Measurements from ENCODE around the gene PRR23E. TPM values are rescaled to one million over a fixed set of nuclear protein-coding genes. Genes with fewer than 3 reads are reported as not detected.

Gene PRR23E
- total and polyA plus RNA-seq, 4 donors: not detected

DNA sequence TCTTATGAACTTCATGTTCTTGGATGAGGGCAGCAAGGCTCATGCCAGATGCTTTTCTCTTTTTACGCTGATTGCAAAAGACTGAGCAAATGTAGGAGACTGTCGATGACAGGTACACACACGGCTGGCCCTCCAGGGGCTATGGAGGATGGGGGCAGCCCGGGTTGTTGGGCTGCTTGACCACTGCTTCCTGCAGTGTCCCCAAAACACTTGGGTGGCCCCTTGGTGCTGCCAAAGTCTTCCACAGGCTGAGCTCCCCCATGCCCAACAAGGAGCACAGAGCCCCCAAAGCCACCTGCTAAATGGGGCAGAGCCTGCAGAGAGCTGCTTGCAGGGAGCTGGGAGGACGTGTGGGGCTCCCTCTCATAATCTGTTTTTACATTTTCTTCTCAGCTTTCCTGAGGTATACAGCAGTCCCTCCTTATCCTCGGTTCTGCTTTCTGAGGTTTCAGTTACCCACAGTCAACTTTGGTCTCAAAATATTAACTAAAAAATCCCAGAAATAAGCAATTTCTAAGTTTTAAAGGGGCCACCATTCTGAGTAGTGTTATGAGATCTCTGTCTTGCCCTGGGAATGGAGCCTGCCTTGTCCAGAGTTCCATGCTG lies 7.3 kb downstream of the PRR23E start:
- H3K27me3 ChIP-seq (ENCODE audit: control insufficient read depth in 3 of 3, insufficient read depth in 3 of 3, low read length in 2 of 3): peaks cover 0 to 4% (median 0%) of the 10 kb centered on the region in 3 donors
- peaks cover 0 to 2% (median 0%) of the 10 kb centered on the region in 5 donors for H3K4me1 ChIP-seq (ENCODE audit: control insufficient read depth in 5 of 5, insufficient read depth in 5 of 5, low read length in 5 of 5)
- no peak overlapping the region for H3K27ac ChIP-seq (ENCODE audit: low read depth in 1 of 2, low read length in 1 of 2)
- H3K9me3 ChIP-seq (ENCODE audit: control insufficient read depth in 4 of 4, insufficient read depth in 3 of 4, low read length in 3 of 4): no peaks in the 10 kb centered on the region
- TF ChIP-seq, protein P1, sequence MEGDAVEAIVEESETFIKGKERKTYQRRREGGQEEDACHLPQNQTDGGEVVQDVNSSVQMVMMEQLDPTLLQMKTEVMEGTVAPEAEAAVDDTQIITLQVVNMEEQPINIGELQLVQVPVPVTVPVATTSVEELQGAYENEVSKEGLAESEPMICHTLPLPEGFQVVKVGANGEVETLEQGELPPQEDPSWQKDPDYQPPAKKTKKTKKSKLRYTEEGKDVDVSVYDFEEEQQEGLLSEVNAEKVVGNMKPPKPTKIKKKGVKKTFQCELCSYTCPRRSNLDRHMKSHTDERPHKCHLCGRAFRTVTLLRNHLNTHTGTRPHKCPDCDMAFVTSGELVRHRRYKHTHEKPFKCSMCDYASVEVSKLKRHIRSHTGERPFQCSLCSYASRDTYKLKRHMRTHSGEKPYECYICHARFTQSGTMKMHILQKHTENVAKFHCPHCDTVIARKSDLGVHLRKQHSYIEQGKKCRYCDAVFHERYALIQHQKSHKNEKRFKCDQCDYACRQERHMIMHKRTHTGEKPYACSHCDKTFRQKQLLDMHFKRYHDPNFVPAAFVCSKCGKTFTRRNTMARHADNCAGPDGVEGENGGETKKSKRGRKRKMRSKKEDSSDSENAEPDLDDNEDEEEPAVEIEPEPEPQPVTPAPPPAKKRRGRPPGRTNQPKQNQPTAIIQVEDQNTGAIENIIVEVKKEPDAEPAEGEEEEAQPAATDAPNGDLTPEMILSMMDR (IDR thresholded peaks at IDR 0.05; ENCODE audit: control extremely low read depth, extremely low read depth): no peak
- no peak for ATAC-seq (ENCODE audit: insufficient read depth, low FRiP score)
- DNase-seq: no peak
- H3K4me3 ChIP-seq: no peak overlapping the region
- no peaks in the 10 kb centered on the region for H3K36me3 ChIP-seq (ENCODE audit: control insufficient read depth in 4 of 4, insufficient read depth in 4 of 4, low read length in 4 of 4)
- WGBS, 2 donors: 76 to 78% methylated on average over 6 of the region's 6 CpGs
- no peak overlapping the region for H3K9ac ChIP-seq (ENCODE audit: insufficient read depth in 1 of 2, low read length in 2 of 2)

DNA sequence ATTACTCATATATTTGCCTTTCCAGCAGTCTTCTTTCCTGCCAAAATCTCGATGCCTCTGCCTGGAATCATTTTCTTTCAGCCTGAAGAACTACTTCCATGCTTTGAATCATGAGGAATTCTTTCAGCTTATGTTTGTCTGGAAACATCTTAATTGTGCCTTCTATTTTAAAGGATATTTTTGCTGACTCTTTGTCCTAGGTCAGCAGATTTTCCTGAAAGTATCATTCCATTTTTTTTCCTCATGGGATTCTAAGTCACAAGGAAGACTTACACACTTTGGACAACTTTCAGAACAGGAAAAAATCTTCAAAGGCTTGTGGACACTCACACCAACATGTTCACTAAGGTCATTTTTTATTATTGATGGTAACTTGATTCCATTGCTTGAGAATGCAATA lies 10.1 kb downstream of the PRR23E start:
- H3K4me1 ChIP-seq (ENCODE audit: control insufficient read depth in 5 of 5, insufficient read depth in 5 of 5, low read length in 5 of 5): peaks cover 0 to 6% (median 0%) of the 10 kb centered on the region in 5 donors
- H3K27me3 ChIP-seq (ENCODE audit: control insufficient read depth in 3 of 3, insufficient read depth in 3 of 3, low read length in 2 of 3): peaks cover 0 to 4% (median 0%) of the 10 kb centered on the region in 3 donors
- no peak overlapping the region for H3K4me3 ChIP-seq
- no peak for DNase-seq
- H3K9ac ChIP-seq (ENCODE audit: insufficient read depth in 1 of 2, low read length in 2 of 2): no peak overlapping the region
- H3K27ac ChIP-seq (ENCODE audit: low read depth in 1 of 2, low read length in 1 of 2): no peak overlapping the region
- TF ChIP-seq, protein P1 (IDR thresholded peaks at IDR 0.05; ENCODE audit: control extremely low read depth, extremely low read depth): no peak
- no peak for ATAC-seq (ENCODE audit: insufficient read depth, low FRiP score)
- H3K36me3 ChIP-seq (ENCODE audit: control insufficient read depth in 4 of 4, insufficient read depth in 4 of 4, low read length in 4 of 4): no peaks in the 10 kb centered on the region
- WGBS, 2 donors: 35 to 76% methylated on average over 1 of the region's 1 CpG
- H3K9me3 ChIP-seq (ENCODE audit: control insufficient read depth in 4 of 4, insufficient read depth in 3 of 4, low read length in 3 of 4): no peaks in the 10 kb centered on the region

DNA sequence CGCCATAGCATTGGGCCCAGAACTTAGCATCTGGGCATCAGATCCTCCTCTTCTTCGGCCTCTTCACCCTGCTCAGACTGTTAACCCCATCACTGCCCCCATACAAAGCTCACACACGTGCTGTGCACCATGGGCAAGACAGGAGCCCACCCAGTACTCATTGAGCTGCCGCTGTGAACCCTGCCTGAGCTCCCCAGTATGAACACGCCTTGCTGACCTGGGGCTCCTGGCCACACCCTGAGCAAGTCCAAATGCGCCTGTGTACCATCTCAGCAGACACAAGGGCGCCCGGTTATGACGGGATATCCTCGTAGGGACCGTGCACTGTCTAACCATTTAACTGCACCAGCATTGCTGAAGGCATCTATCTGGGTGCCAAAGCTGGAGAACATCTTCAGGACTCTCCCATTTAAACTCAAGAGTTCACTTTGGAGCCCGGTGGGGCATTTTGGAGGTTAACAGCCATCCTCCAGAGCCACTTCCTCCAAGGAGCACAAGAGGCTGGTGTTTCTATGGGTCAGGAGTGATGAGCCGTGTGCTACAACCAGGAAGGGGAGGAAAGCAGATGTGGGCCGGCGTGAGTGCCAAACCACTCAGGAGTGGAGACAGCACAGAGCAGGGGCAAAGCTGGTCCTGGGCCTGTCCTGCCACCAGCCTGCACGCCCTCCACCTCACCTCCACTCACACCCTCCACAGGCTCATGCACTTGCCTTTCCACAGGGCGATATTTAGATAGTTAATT lies 12.1 kb downstream of the PRR23E start:
- DNase-seq (no peak), ATAC-seq (ENCODE audit: insufficient read depth, low FRiP score) (no peak)
- peaks cover 0 to 2% (median 0%) of the 10 kb centered on the region in 3 donors for H3K27me3 ChIP-seq (ENCODE audit: control insufficient read depth in 3 of 3, insufficient read depth in 3 of 3, low read length in 2 of 3)
- no peak overlapping the region for H3K9ac ChIP-seq (ENCODE audit: insufficient read depth in 1 of 2, low read length in 2 of 2)
- 83 to 87% methylated on average over 17 of the region's 17 CpGs for WGBS, 2 donors
- no peak overlapping the region for H3K27ac ChIP-seq (ENCODE audit: low read depth in 1 of 2, low read length in 1 of 2)
- H3K9me3 ChIP-seq (ENCODE audit: control insufficient read depth in 4 of 4, insufficient read depth in 3 of 4, low read length in 3 of 4): no peaks in the 10 kb centered on the region
- H3K4me3 ChIP-seq: no peak overlapping the region
- H3K36me3 ChIP-seq (ENCODE audit: control insufficient read depth in 4 of 4, insufficient read depth in 4 of 4, low read length in 4 of 4): no peaks in the 10 kb centered on the region
- TF ChIP-seq, protein P1 (IDR thresholded peaks at IDR 0.05; ENCODE audit: control extremely low read depth, extremely low read depth): no peak
- peaks cover 0 to 6% (median 0%) of the 10 kb centered on the region in 5 donors for H3K4me1 ChIP-seq (ENCODE audit: control insufficient read depth in 5 of 5, insufficient read depth in 5 of 5, low read length in 5 of 5)
